ENCODE measurements around the gene DCBLD1. TPM values are rescaled to one million over a fixed set of nuclear protein-coding genes. Genes with fewer than 3 reads are reported as not detected.

Gene DCBLD1
- total RNA-seq, 2 donors from 2014 or later: 8.8 to 17.6 TPM

DNA sequence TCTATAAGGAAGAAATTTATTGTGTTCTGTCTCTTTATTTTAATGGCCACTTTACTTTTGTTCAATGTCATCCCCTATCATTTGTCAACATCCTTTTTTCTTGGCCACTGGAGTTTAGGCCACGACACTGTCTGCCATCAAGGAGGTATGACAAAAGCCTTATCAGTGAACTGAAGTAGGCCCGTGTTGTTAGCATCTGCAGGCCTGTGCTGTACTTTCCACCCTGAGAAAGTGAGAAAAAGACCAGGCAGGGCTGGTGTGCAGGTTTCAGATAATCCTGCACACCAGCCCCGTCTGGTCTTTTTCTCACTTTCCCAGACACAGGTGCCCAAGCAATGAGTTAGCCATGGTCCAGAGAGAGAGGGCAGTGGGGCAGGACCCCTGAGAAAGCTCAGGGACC, 62.2 kb downstream of the DCBLD1 start:
- intact Hi-C loops (cut with DNase I): no loop called here
- no peak for TF ChIP-seq POLR2AphosphoS5 (IDR thresholded peaks at IDR 0.05)
- TF ChIP-seq, protein P1, sequence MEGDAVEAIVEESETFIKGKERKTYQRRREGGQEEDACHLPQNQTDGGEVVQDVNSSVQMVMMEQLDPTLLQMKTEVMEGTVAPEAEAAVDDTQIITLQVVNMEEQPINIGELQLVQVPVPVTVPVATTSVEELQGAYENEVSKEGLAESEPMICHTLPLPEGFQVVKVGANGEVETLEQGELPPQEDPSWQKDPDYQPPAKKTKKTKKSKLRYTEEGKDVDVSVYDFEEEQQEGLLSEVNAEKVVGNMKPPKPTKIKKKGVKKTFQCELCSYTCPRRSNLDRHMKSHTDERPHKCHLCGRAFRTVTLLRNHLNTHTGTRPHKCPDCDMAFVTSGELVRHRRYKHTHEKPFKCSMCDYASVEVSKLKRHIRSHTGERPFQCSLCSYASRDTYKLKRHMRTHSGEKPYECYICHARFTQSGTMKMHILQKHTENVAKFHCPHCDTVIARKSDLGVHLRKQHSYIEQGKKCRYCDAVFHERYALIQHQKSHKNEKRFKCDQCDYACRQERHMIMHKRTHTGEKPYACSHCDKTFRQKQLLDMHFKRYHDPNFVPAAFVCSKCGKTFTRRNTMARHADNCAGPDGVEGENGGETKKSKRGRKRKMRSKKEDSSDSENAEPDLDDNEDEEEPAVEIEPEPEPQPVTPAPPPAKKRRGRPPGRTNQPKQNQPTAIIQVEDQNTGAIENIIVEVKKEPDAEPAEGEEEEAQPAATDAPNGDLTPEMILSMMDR (IDR thresholded peaks at IDR 0.05): no peak
- no peak for TF ChIP-seq POLR2A (IDR thresholded peaks at IDR 0.05)
- Histone ChIP-seq H3K27ac (no peak overlapping the region), H3K36me3 (no peaks in the 10 kb centered on the region), H3K4me3 (no peak overlapping the region), H3K4me1 (replicated peaks) (no peaks in the 10 kb centered on the region), H3K9me3 (no peaks in the 10 kb centered on the region), H3K27me3 (replicated peaks; ENCODE audit: insufficient read depth) (no peaks in the 10 kb centered on the region)
- no peak for DNase-seq (ENCODE audit: low spot score)
- WGBS: 78% methylated on average over 3 of the region's 3 CpGs

DNA sequence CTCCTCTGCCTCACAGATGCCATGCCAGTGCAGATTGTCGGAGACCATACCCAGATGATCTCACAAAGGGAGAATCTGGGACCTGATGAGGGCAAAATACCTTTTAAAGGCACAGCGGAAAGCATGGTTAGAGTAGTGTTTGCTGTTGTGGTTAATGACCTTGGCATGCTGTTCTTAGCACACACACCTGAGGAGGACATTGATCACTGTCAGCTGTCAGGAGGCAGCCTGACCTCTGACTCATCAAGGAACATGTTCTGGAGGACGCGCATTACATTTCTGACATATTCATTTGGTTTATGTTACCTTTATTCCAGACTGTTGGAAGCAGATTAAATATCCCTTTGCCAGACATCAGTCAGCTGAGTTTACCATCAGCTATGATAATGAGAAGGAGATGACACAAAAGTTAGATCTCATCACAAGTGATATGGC, 62.7 kb downstream of the DCBLD1 start:
- Histone ChIP-seq H3K27me3 (replicated peaks; ENCODE audit: insufficient read depth) (no peaks in the 10 kb centered on the region), H3K9me3 (no peaks in the 10 kb centered on the region), H3K27ac (no peak overlapping the region), H3K4me3 (no peak overlapping the region), H3K4me1 (replicated peaks) (no peaks in the 10 kb centered on the region), H3K36me3 (no peaks in the 10 kb centered on the region)
- DNase-seq (ENCODE audit: low spot score): no peak
- TF ChIP-seq, protein P1 (IDR thresholded peaks at IDR 0.05): no peak
- no peak for TF ChIP-seq POLR2A (IDR thresholded peaks at IDR 0.05)
- no peak for TF ChIP-seq POLR2AphosphoS5 (IDR thresholded peaks at IDR 0.05)
- 87% methylated on average over 4 of the region's 4 CpGs for WGBS
- intact Hi-C loops (cut with DNase I): no loop called here

DNA sequence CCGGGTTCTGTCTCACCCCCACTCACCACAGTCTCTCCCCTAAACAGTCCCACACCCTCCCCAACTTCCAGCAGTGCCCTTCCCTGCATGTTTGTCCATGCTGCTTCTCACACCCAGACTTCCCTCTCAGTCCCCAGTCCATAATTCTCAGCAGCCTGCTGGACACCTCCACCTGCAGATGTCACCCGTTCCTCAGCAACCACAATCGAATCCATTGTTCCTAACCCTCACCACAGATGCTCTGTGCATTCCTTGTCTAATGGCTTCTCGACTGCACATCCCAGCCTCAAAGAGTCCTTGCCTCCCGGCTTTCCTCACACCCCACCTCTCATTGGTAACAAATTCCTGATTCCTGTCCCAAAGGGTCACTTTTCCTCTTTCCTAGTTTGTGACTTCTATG, 64.2 kb downstream of the DCBLD1 start:
- no peaks in the 10 kb centered on the region for H3K9me3 ChIP-seq
- no peak overlapping the region for H3K27ac ChIP-seq
- H3K4me3 ChIP-seq: no peak overlapping the region
- no peaks in the 10 kb centered on the region for H3K27me3 ChIP-seq (replicated peaks; ENCODE audit: insufficient read depth)
- no peaks in the 10 kb centered on the region for H3K36me3 ChIP-seq
- no peak for TF ChIP-seq POLR2A (IDR thresholded peaks at IDR 0.05)
- TF ChIP-seq POLR2AphosphoS5 (IDR thresholded peaks at IDR 0.05): no peak
- TF ChIP-seq, protein P1 (IDR thresholded peaks at IDR 0.05): no peak
- H3K4me1 ChIP-seq (replicated peaks): no peaks in the 10 kb centered on the region
- intact Hi-C loops (cut with DNase I): no loop called here
- WGBS: 89% methylated on average over 5 of the region's 5 CpGs
- no peak for DNase-seq (ENCODE audit: low spot score)

DNA sequence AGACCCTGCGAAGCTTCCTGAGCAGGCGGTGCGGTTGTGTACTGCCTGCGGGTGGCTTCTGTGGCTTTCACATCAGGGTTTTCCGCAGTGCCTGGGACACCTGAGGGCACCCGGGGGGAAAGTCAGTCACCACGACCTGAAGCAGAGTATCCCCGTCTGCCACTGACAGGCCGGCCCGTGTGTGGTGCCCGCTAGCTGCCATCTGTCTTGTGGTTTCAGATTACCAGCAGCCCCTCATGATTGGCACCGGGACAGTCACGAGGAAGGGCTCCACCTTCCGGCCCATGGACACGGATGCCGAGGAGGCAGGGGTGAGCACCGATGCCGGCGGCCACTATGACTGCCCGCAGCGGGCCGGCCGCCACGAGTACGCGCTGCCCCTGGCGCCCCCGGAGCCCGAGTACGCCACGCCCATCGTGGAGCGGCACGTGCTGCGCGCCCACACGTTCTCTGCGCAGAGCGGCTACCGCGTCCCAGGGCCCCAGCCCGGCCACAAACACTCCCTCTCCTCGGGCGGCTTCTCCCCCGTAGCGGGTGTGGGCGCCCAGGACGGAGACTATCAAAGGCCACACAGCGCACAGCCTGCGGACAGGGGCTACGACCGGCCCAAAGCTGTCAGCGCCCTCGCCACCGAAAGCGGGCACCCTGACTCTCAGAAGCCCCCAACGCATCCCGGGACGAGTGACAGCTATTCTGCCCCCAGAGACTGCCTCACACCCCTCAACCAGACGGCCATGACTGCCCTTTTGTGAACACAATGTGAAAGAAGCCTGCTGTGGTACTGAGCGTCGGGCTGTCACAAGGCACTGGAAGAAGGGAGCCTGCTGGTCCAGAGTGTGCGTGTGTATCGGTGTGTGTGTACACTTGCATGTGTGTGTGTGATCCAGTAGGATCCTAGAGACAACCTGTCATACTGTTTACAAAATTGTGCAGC, 65.5 kb downstream of the DCBLD1 start:
- no peaks in the 10 kb centered on the region for H3K36me3 ChIP-seq
- no peaks in the 10 kb centered on the region for H3K9me3 ChIP-seq
- H3K4me1 ChIP-seq (replicated peaks): no peaks in the 10 kb centered on the region
- peak; percentile 42 for DNase-seq (ENCODE audit: low spot score)
- H3K27me3 ChIP-seq (replicated peaks; ENCODE audit: insufficient read depth): no peaks in the 10 kb centered on the region
- TF ChIP-seq POLR2A (IDR thresholded peaks at IDR 0.05): no peak
- TF ChIP-seq, protein P1 (IDR thresholded peaks at IDR 0.05): peak in 2 of 4 experiments; percentile 9 to 13
- 20% methylated on average over 50 of the region's 64 CpGs for WGBS
- H3K27ac ChIP-seq: peak overlapping the region in 1 of 2 donors; percentile 20
- H3K4me3 ChIP-seq: peak overlapping the region; percentile 27 to 32
- intact Hi-C loops (cut with DNase I): no loop called here

All from prostate gland (tissue), 2 donors.